Stimulated activated CD8-positive, alpha-beta memory T cell treated with anti-CD3 and anti-CD28 coated beads, Interleukin-4, amount 100 ng/mL, for 4 hours (primary cell): ENCODE measurements around the gene TMIGD3.

ENCODE experiments used
- DNase-seq, 2 donors: peaks; one replicate each; pipeline ENCODE4 v3.0.0-alpha.2; 2020; ENCODE audit warnings: low read depth in 2 of 2, low spot score in 1 of 2

Gene TMIGD3

DNA sequence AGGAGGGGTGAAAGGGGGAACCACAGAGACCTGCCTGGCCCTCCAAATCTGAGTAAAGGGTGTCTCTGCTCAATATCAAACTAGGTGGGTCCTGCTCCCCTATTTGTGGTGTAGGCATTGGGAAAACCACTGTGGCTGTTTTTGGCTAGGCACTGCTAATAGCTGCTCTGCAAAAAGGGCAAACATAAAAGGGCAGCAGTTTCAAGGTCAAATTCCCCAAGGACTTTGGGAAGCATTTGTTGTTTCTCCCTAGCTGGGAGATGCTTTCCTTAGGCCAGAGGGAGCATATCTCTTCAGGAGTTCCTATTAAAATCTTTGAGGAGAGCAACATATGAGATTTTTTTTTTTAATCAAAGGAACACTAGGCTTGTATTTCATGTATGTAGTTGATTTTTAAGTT lies 27.2 kb downstream of the TMIGD3 start:
- no peak for DNase-seq

DNA sequence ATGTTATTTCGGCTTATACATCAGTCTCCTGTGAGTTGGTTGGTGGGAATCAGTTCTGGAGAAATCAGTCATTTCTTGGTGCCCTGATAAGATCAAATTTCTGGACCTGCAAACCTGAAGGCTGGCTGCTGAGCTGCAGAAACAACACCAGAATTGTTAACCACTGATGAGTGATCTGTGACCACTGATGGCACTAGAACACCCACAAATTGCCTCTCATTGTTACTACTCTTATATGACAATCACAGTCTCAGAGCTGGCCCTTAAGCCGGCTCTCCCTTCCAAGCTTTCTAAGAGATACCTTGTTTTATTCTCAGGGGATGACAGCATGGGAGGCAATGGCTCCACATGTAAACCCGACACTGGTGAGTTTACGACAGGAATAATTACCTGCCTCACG lies 27.7 kb downstream of the TMIGD3 start:
- DNase-seq, result no peak

DNA sequence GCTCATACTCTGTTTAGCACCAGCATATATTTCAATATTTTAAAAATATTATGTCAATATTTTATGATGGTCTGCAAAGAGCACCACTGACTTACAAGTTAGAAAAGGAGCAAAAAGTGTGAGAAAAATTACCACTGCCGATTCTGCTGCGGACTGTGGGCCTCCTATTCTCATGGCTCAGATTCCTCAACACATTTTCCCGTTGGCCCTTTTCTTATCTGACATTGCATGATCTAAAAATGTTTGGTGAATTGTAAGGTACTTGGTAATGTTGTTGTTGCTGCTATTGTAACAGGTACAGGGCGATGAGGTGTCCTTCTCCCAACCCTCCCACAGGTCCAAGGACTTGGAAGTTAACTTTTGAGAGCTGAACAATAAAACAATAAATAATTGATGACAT lies 28.9 kb downstream of the TMIGD3 start:
- DNase-seq, result no peak

DNA sequence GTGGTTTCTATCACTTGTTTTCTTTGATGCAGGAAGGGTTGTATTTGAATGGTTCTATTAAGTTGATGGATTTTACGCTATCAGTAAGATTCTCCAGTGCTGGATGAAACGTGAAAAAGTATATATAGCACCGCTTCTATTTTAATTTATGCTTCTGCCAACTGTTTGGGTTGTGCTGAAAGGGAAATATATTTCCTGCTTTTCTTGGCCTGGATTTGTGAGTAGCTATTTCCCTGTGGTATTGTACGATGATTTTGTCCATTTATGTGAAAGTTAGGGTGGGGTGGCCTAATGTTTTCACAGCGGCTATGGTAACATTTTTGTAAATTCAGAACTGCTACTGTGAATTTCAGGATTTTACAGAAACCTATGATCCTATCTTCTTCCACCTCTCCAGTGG lies 29.3 kb downstream of the TMIGD3 start:
- DNase-seq, result no peak

DNA sequence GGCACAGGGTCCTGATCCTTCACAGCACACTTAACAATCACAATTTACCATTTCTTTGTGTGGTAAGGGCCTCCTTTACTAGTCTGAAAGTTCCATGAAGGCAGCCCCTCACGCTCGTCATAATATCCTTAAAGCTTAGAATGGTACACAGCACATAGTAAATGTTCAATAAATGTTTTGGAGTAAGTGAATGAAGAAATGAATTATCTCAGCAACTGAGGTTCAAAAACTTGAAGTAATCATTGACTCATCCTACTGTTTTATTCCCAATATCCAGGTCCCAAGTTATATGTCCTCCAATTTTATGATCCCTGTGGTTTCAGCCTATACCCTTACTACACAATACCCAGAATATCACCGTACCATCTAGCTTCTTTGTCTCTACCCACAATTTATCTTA lies 31.9 kb downstream of the TMIGD3 start:
- no peak for DNase-seq

DNA sequence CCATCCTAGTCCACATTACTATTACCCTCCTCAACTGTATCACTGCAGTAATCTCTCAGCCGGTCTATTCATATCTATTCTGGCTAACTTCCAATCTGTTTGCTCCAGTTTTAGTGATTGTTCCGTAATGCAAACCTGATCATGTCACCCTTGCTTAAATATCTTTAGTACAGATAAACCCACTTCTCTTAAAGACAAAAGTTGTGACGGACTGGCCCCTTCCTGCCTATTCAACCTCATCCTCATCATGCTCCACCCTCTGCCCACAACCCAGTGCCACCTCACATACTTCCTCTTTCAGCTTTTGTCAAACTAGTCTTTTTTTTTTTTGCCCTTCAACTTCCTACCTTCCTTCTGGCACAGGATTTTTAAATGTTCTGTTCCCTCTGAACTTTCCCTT lies 32.4 kb downstream of the TMIGD3 start:
- DNase-seq, result no peak

DNA sequence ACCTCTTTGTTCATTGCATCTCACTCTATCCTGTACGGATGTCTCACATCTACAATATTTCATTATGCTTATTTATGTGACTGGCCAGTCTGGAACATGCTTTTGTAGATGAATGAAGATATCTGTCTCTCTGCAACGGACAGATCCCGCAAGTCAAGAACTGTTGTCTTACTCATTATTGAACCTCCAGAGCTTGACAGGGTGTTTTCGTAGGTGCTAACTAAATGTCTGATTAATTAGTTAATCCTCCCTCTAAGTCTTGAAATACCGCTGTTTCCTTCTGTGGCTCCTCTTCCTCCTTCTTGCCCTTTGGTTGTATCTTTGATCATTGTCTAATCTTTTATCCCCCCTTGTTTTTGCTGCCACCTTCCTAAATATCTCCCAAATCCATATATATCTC lies 32.8 kb downstream of the TMIGD3 start:
- DNase-seq, result no peak

DNA sequence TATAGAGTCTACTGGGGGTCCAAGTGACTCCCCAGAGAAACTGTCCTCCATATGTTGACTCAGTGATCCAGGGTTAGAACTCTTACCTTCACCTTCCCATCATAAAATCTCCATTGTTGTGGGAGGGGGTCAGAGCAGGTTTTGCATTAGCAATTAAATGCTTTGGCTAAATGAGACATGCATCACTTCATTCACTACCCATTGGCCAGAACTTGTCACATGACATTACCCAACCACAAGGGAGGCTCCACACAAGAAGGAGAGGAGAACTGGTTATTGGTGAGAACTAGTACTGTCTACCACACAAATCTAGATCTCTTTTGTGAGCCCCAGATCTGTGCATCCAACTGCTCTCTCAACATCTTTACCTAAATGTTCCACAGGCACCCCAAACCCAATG lies 33.9 kb downstream of the TMIGD3 start:
- no peak for DNase-seq

DNA sequence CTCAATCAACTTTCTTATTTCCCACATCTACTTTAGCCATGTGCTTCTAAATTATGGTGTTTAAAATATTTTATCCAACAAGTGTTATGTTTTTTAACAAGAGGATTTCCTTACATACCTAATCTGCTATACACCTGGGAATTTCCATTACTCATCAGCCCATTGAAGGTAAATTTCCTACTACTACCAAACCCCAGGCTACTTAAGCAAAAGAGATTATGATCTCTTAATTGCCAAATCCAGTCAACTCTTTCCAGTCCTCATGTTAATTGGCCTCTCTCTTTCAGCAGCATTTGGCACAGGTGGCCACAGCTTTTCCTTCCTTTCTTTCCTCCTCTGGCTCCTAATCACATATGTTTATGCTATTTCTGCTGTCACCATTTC lies 34.7 kb downstream of the TMIGD3 start:
- DNase-seq, result no peak

DNA sequence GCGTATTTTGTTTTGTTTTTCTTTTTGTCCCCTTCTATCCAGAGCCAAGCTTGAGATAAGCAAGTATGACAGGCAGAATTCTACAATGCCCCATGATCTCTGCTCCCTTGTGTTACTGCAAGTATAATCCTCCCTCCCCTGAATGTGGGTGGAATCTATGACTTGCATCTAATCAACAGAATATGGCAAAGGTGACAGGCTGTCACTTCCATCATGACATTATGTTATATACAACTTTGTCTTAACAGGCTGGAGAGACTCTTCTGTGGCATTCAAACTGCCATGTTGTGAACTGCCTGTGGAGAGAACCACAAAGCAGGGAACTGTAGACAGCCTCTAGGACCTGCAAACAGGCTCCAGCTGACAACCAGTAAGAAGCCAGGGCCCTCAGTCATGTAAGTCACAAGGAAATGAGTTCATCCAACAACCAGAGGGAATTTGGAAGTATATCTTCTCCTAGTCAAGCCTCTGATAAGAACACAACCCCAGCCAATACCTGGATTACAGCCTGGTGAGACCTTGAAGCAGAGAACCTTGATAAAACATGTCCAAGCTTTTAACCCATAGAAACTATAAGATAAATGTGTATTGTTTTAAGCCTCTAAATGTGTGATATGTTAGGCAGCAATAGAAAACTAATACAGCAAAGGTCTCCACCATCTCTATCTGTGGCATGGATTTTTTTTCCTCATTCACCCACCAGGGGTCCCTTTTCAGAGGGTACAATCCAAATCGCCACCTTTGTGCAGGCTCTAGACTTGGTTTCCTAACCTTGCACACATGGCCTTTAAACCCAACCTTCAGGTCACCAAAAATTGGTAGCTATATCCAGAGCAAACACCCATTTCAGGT lies 35.3 kb downstream of the TMIGD3 start:
- no peak for DNase-seq

DNA sequence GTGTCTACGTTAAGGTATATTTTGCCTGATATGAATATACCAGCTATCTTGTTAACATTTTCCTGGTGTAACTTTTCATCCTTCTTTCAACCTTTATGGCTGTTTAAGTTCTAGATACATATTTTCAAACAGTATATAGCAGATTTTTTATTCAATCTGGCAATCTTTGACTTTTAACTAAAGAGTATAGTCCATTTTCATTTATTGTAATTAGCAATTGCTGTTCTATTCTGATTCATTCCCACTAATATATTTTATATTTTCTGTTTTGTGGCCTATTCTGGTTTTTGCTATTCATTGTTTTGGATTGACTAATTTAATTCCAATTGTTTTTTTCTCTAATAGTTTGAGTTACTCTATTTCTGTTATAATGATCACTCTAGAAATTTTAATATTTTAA lies 37.0 kb downstream of the TMIGD3 start:
- no peak for DNase-seq

DNA sequence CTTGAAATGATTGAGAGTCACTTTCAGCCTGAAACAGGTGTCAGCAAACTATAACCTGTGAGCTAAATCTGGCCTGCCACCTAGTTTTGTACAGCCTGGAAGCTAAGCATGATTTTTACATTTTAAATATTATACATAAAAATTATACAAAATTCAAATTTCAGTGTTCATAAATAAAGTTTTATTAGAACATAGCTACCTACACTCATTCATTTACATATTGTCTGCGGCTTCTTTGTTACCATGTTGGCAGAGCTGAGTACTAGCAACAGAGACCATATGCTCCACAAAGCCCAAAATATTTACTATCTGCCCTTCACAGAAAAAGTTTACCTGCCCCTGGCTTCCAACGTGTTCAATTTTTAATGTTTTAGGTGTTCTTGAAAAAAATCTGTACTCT lies 37.7 kb downstream of the TMIGD3 start:
- DNase-seq, result no peak

DNA sequence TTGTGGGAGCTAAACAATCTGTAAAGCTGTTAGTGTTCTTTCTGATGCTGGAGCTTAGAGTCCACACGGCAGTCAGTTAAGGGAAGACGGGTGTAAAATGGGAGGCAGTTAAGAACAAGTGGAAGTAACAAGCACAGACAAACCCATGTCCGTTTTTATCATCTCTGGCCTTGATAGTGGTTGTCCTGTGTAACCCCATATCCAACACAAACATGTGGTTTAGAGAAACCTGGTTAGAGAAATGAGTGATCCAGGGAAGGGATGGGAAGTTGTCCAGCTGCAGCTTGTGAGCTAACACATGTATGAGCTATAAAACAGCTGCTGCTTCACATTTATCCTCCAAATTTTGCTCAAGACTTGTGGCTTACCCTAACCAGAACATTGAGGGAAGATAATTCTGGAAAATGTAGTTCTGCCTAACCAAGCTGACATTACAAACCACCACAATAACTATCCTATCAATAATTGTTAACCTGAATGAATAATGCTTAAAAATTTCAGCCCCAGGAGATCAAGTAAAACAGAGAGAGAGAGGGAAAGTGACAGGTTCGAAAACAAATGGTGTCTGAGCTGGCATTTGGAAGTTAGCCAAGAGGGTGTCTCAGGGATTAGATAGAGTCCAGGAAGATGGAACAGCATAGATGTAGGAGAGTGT lies 40.3 kb downstream of the TMIGD3 start:
- no peak for DNase-seq

DNA sequence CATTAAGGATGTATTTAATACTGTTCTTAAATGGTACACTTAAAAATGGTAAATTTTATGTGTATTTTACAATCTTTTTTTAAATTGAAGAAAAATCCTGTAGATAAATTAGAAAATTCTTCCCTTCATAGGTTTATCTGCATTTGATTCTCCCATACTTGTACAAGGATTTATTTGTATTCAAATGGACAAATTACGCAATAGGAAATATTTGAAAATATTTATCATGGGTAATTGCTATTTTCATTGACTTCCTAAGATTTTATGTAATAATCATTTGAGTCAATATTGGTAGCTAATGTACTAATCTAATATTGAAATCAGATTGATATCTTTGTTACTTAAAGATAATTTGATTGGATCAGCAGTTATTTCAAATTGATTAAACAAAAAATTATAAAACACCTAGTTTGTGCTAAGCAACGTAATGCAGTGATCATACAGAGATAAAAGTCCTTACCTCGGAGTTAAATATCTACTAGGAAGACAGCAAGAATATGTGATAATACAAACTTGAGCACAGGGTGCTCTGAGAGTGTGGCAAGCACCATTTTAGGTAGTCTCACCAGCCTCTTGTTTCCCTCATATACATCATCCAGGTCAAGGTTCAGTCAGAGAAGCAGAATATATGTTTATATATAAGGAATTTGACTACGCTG lies 40.9 kb downstream of the TMIGD3 start:
- no peak for DNase-seq

DNA sequence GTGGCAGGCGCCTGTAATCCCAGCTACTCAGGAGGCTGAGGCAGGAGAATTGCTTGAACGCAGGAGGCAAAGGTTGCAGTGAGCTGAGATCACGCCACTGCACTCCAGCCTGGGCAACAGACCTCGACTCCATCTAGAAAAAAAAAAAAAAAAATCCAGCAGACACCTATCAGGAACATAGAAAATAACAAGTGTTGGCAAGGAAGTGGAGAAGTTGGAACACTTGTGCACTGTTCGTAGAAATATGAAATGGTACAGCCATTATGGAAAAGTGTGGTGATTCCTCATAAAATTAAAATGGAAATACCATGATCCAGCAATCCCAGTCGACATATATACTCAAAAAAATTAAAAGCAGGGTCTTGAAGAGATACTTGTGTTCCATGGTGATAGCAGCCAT lies 41.7 kb downstream of the TMIGD3 start:
- no peak for DNase-seq

DNA sequence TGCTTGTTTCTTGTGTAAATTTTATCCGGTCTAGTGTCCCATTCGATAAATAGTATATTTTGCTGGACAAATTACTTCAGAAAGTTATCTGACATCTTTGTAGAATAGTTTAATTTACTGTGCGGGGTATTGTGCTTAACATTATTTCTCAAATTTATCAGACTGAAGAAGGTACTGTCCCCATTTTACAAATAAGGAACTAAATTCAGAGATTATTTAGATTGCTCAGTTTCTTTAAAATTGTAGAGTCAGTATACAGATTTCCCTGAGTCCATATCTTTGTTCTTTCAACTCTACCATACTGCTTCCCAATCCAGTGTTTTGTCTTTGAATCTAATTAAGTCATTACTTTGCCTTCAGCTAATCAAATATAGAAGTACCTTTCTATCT lies 47.8 kb downstream of the TMIGD3 start:
- DNase-seq, result no peak

DNA sequence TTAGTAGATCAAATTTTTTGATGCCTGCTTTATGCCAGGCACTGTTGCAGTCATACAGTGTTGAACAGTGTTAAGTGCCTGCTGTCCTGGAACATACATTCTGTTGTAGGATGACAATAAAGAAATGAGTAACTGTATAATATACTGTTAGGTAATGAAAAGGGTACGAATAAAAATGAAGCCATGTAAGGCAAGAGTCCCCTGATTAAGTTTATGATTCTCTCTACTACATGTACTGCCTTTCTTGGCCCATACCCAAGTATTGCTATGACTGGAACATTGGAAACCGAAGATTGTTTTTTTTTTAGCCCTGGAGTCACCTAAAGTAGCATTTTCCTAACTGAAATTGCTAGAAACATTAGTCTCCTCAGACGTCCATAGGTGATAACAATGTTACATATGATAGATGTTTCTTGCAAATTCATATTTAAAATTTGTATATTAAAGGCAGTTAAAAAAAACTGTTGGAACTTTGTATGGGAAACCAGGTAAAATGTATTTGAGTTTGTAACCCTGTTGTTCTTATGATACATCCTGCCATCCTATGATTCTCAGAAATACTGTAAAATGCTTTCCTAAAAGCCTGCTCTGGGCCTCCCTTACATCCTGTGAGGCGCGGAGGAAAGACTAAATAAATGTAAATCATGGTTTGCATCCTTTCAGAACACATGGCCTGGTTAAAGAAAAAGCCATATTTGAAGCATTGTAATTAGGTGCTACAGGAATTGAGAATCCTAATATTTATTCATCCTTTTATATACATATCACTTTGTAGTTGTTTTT lies 48.4 kb downstream of the TMIGD3 start:
- DNase-seq, result no peak

DNA sequence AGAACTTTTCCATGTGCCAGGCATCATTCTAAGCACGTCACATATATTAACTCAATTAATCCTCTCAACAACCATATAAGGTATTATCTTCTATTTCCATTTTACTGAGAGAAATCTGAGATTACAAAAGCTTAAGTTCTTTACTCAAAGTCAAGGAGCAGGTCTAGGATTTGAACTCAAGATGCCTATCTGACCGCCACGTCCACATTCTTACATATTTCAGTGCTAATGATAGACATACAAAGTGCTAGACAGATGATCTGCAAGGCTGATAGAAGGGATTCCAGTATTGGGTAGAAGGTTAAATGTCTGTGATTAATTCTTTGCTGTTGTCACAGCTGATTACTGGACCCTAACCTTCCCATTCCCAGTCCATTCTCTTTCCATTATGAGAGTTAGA lies 49.7 kb downstream of the TMIGD3 start:
- DNase-seq, result no peak

DNA sequence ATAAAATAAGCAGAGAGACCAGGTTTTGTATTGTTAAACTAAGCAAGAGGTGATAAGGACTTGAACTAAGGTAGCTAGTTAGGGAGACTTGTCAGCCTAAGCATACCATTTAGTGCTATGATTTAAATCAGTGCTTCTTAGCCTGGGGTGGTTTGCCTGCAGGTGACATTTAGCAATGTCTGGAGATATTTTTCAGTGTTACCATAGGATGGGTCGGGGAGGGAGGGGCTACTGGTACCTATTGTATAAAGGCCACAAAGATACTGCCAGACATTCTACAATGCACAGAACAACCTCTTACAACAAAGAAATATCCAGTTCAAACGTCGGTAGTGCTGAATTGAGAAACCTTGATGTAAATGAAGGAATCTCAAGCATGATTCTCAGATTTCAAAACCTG lies 50.9 kb downstream of the TMIGD3 start:
- no peak for DNase-seq

DNA sequence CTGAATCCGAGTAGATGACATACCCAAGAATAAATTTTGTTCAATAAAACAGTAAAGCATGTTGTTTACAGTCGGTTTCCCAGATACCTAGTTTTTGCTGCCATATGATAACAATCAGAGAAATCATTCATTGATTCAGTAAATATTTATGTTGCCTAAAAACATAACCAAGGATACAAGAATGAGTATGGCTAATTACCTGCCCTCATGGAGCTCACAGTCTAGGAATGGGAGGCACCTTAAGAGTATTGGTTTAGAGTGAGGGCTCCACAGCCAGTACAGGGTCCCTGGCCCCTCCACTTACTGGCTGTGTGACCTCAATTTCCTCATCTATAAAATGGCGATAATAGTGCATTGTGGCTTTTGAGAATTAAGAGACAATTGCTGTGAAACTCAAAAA lies 53.2 kb downstream of the TMIGD3 start:
- DNase-seq, result no peak

DNA sequence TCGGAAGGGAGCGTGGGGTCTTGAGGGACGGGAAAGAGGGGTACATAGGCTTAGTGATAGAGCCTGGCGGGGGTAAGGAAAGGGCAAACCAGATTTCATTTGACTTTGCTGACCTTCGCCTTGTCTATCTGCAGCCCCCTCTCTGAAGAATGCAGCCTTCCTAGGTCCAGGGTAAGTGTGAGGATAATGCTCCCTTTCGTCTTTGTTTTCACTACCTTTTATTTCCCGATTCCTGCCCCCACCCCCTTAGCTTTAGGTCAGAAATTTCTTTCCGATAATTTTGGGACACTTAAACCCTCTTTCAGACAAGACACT lies 53.8 kb downstream of the TMIGD3 start:
- DNase-seq, result no peak
